Measurements from ENCODE around the gene LRRC71.

The LRRC71 gene

DNA sequence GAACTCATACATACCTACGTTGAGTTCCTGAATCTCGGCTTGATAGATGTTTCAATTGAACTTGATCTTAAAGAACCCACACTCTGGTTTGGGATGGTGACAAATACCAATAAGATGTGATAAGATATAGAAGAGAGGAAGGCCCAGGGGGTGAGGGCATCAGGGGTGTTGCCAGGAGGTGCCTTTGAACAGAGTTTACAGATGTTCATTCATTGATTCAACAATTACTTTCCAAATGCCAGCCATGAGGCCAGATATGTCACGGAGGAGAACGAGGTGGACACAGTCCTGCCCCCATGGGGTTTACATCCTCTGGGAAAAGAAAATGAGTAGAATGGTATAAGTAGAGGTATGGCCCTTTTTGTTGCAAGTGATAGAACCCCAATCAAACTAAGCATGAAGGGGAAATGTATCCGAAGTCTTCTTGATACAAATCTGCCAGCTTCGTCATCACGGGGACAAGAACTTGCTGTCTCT lies 659 bp downstream of the LRRC71 start:
- no peak for DNase-seq (ENCODE audit: low spot score)
- H3K27ac ChIP-seq: no peak overlapping the region
- TF ChIP-seq CTCF (conservative IDR thresholded peaks at IDR 0.05; ENCODE audit: low read depth): no peak
- ChIA-PET CTCF (interaction anchor here (0.6 to 1.2 kb wide), 3 partner anchors 31 to 231 kb away, joined by 3 to 4 read pairs (median 4); no protein-coding TSS in a partner anchor), POLR2A (ENCODE audit: low non-redundant PET) (no interaction called here)

DNA sequence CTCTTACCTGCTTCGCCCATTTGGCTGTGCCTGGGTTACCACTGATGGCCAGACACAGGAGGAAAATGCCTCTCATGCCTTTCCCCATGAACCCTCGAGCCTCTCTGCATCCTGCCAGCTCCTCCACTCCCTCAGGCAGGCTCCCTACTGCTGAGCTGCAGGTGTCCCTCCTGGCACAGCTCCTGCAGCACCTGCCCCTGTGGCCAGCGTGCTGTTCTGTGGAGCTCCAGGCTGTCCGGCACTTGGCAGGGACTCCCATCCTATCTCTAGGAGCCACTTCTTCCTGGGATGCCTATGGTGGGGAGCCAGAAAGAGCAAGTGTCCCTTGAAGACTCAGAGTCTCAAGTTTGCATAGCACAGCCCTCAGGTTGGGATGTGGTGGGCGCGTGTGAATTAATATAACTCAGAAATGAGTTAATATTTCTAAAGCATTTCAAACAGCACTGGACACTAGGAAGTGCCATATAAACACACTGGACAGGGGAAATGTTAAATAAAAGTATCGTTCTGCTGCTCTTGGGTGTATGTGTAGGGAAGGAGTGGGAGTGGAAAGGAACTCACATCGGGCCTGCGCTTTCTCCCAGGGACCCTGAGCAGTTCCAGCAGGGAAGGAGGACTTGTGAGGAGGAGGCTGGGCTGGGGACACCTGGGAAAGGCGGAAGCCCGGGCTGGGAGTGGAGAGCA lies 2.7 kb downstream of the LRRC71 start:
- H3K27ac ChIP-seq: no peak overlapping the region
- no peak for TF ChIP-seq CTCF (conservative IDR thresholded peaks at IDR 0.05; ENCODE audit: low read depth)
- no peak for DNase-seq (ENCODE audit: low spot score)
- POLR2A ChIA-PET (ENCODE audit: low non-redundant PET): no interaction called here
- CTCF ChIA-PET: interaction anchor here (0.6 kb wide), 2 partner anchors 13 to 167 kb away, joined by 3 to 4 read pairs; no protein-coding TSS in a partner anchor

DNA sequence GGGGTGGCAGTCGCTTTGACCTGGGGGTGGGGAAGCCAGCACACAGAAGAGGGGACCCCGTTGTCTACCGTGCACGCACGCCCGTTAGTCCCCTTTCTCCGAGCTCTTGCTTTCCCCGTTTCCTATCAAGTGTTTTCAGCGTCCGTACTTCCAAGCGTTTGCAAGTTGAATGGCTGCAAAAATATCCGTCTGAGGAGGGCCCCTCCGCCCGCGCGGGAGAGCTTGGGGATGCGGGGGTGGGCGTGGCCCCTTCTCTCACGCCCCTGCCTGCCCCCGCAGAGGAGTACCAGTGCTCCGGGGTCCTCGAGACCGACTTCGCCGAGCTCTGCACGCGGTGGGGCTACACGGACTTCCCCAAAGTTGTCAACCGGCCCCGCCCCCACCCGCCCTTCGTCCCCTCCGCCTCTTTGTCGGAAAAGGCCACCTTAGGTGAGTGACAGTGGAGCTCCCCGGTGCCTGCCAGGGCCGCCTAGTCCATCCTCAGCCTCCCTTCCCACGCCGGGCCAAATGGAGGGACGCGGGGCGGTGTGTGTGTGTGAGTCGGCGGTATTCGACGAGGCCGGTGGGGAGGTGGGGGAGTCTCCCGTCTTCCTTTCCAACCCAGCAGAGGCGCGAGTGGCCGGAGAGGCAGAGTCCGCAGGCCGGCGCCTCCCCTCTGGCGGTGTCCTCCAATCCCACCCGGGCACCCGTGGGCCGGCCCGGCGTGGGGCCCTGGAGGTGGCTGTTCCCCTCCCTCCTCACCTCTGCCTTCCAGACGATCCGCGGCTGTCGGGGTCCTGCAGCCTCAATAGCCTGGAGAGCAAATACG lies 3.4 kb downstream of the LRRC71 start:
- TF ChIP-seq CTCF (conservative IDR thresholded peaks at IDR 0.05; ENCODE audit: low read depth): no peak
- ChIA-PET CTCF (interaction anchor here (0.6 to 0.9 kb wide), 2 partner anchors 64 to 166 kb away, joined by 3 read pairs; no protein-coding TSS in a partner anchor), POLR2A (ENCODE audit: low non-redundant PET) (no interaction called here)
- DNase-seq (ENCODE audit: low spot score): no peak
- H3K27ac ChIP-seq: no peak overlapping the region

- CTCF ChIA-PET: interaction anchor here (0.9 kb wide), 1 partner anchor 65 kb away, joined by 3 read pairs; no protein-coding TSS in a partner anchor
- no peak overlapping the region for H3K27ac ChIP-seq
- DNase-seq (ENCODE audit: low spot score): no peak
- no peak for TF ChIP-seq CTCF (conservative IDR thresholded peaks at IDR 0.05; ENCODE audit: low read depth)
- POLR2A ChIA-PET (ENCODE audit: low non-redundant PET): no interaction called here
Observed at GRCh38 chr1:156924478-156925153, 4.2 kb downstream of the LRRC71 start.

DNA sequence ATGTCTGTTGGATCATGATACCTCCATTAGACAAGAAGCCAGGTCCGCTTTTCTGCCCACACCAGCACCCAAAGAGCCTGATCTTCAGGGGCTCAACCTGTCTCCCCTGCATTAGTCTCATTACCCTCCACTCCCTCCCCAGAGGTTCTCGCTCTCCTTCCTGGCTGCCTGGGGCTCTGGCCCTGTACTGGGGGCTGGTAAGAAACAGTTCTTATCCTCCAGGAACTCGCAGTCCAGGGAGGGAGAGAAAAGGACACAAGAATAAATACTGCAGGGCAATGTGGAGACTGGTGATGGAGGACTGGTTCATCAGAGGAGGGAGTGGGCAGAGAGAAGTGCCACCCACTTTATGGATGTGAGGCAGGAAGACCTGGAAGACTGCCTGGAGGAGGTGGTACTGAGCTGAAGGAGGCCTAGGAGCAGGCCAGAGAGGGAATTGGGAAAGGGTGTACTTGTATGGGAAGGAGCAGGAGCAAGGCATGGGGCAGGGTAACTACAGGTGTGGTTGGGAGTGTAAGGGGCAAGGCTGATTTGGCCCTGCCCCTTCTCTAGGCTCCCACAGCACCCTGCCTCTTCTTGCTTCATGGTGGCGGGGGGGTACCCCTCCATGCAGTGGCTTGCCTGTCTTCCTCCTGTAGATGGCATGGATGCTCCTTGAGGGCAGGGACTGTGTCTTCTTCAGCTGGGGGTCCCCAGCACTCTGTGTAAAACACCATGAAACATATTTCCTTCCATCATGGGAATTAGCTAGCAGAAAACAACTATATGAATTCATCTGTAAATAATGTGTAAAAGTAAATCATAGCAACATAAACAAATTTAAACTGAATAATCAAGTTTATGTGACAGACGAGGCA lies 5.0 kb downstream of the LRRC71 start:
- CTCF ChIA-PET: interaction anchor here (0.7 to 4.1 kb wide), 4 partner anchors 15 to 65 kb away, joined by 3 to 77 read pairs (median 14); partner anchors contain the start of genes INSRR, NTRK1 and PEAR1
- TF ChIP-seq CTCF (conservative IDR thresholded peaks at IDR 0.05; ENCODE audit: low read depth): no peak
- H3K27ac ChIP-seq: no peak overlapping the region
- no peak for DNase-seq (ENCODE audit: low spot score)
- POLR2A ChIA-PET (ENCODE audit: low non-redundant PET): no interaction called here
